GM10266 (cell line): Measurements from ENCODE around the gene HOXA11.

ENCODE experiments used
- DNase-seq: peaks from one replicate; pipeline ENCODE4 v3.0.0; 2012; ENCODE audit errors: extremely low spot score
- TF ChIP-seq, protein P1 (sequence below): IDR thresholded peaks from 2 replicates; pipeline ENCODE4 v1.5.1; 2012; ENCODE audit warnings: mild to moderate bottlenecking, low read depth; ENCODE audit not compliant: control insufficient read depth, insufficient read depth; ENCODE audit errors: missing control alignments

HOXA11 gene

DNA sequence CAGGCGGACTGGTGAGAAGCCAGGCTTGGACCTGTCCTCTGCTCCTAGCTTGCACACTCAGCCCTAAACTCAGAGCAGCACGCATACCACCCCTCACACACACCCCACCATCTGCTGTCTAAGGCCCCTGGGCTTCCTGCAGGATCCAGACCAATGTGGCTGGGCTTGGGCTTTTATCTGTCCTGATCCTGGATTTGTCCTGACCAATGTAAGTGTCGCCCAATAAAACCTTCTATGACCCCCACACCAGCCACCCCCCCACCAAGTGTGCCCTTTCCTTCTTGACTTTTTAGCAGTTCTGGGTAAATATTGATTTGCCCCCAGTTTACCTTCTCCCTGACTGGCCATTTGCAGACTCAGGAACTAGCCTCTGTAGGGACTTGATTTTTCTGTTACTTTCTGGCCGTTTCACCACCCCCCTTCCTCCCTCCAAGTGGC is 16.6 kb upstream of the HOXA11 start:
- no peak for DNase-seq
- TF ChIP-seq, protein P1, sequence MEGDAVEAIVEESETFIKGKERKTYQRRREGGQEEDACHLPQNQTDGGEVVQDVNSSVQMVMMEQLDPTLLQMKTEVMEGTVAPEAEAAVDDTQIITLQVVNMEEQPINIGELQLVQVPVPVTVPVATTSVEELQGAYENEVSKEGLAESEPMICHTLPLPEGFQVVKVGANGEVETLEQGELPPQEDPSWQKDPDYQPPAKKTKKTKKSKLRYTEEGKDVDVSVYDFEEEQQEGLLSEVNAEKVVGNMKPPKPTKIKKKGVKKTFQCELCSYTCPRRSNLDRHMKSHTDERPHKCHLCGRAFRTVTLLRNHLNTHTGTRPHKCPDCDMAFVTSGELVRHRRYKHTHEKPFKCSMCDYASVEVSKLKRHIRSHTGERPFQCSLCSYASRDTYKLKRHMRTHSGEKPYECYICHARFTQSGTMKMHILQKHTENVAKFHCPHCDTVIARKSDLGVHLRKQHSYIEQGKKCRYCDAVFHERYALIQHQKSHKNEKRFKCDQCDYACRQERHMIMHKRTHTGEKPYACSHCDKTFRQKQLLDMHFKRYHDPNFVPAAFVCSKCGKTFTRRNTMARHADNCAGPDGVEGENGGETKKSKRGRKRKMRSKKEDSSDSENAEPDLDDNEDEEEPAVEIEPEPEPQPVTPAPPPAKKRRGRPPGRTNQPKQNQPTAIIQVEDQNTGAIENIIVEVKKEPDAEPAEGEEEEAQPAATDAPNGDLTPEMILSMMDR: no peak

DNA sequence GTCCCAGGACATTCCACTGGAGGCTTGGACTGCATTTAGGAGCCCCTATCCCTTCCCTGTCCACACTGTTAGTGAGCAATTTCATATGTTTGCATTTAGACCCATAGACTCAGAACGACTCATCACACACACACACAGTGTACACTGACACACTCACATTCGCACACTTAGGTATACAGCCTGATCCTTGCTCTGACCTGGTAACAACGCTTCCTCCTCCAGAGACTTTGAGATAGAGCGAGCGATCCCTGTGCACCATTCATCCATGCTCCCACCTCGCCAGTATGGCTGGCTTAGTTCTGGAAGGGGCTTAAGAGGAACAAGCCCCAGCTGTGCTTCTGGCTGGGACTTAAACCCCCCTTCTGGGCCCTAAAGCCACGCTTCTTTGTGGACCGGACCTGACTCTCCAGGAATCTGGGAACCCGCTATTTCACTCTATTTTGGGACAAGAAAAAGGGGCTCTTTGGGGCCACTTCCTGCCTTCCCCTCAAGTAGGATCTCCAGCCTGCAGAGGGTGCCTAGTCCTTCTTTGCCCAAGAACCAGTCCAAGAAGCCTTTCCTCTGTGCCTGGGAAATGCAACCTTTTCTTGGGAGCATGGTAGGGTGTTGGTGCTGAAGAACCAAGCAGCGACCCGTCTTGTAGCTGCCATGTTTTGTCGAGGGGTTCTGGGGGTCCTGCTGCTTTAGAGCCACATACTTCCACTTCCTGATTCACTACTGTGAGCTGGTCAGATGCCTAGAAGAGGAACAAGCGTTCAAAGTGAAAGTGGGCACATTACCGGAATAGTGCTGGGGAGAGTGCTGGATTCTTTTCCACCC is 15.9 kb upstream of the HOXA11 start:
- TF ChIP-seq, protein P1: no peak
- DNase-seq: no peak

DNA sequence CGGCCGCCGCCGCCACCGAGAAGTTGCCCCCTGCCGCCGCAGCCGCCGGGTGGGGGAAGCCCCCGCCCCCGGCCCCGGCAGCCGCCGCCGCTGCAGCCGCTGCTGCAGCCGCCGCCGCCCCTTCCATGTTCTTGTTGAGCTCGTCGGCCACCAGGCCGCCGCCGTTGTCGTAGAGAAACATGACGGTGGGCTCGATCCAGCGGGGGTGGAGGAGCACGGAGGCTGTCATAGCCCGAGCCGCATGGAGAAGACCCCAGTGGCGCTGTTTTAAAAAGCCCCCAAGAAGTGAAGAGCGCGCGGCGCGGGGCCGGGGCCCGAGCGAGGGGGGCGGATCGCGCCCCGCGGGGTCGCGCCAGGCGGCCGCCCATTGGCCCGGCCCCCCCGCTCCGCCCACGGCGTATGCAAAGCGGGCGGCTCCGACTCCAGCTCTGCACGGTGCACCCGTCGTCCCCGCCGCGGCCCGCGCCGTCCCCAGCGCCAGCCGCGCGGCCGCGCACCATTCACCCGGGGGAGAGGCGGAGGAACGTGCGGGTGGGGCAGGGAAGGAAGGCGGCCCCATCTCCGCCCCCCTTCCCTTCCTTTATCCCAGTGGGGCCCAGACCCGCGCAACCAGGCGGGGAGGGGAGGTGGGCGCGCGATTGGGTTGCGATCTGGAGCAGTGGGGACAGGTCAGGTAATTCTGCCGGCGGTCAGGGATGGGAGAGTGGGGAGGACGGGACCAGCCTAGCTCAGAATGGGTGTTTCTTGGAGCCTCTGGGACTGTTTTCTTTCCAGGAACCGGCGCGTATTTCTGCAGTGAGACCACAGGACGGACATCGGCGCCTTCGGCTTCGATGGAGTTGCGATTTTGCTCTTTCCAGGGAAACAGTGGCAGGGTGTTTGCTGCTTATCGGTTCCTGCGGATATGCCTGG is 15.1 kb upstream of the HOXA11 start, which contains the start of gene HOXA13:
TSS of gene HOXA13 (minus strand) at position 243 of the 912 bp plus-strand sequence. CDS start at position 229, 14 bp downstream.
- TF ChIP-seq, protein P1: no peak
- no peak for DNase-seq

DNA sequence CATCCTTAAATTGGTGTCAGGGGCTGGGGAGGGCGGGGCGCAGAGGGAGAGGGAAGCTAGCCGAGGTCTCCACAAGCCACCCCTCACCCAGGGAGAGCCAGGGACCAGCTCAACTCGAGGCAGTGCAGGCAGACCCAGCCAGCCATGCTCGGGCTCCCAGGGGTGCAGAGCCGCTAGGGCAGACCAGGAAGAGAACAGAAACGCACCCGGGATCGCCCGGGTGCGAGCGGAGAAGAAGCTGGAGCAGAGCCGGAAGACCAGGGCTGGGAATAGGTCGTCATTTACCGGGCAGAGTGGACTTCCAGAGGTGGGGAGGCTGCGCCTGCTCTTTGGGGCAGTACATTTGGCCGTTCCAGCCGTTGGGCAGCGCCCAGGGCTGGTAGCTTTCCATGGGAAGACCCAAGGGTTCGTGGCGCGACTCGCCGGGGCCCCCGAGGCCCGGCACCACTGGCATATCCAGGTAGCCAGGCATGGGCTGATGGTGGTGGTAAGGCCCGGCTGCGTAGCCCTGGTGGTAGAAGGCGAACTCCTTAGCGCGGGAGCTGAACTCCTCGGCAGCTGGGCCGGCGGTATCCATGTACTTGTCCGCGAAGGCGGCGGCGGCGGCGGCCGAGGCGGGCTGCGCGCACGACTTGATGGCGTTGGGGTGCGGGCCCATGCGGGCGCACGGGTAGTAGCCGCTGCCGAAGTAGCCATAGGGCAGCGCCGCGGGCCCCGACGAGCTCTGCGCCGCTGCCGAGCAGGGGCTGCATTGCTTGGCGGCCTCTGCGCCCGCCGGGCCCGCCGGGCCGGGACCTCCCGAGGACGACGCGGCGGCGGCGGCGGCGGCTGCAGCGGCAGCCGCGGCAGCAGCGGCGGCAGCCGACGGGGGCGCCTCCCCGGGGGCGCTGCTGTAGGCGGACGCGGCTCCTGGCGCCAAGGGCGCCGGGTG is 14.1 kb upstream of the HOXA11 start:
- DNase-seq: no peak
- TF ChIP-seq, protein P1: no peak

DNA sequence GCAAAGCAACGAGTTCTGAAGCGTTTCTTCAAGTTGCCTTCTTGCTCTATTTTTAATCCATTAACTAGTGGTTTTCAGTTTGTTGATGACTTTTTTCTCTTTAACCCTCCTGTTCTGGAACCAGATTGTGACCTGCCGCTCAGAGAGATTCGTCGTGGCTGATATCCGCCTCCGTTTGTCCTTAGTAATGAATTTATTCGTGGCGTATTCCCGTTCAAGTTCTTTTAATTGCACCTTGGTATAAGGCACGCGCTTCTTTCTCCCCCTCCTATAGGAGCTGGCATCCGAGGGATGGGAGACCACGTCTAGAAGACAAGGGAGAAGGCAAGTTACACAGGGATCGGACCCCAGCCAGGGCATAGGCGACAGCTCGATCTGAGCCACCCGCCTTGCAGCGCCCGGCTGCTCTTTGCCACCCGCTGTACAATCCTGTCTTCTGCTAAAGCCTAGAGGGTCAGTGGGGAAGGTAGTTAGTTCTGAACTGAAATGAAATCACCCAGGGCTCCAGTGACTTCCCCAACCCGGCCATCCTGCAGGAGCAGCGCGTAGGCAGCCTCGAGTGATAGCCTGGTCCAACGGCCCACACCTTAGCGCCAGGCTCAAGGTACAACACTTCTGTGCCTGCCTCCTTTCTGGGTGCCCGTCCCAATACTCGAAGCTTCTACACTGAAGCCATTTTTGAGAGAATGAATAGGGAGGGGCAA is 13.3 kb upstream of the HOXA11 start:
- DNase-seq: no peak
- TF ChIP-seq, protein P1: no peak
